Measurements from ENCODE around the gene ANKZF1.

The ANKZF1 gene

GRCh38 chr2:219246559-219246958 lies 17.0 kb downstream of the ANKZF1 start:
- DNase-seq (ENCODE audit: low spot score): no peak
- in situ Hi-C loops (cut with MboI; ENCODE audit: low sequenced_read_pairs, unreplicated experiment): no loop called here
- no peak for TF ChIP-seq CTCF (IDR thresholded peaks at IDR 0.05; ENCODE audit: borderline replicate concordance, control extremely low read depth, extremely low read depth, insufficient read depth, missing control alignments)

- DNase-seq (ENCODE audit: low spot score): no peak
- TF ChIP-seq CTCF (IDR thresholded peaks at IDR 0.05; ENCODE audit: borderline replicate concordance, control extremely low read depth, extremely low read depth, insufficient read depth, missing control alignments): no peak
- in situ Hi-C loops (cut with MboI; ENCODE audit: low sequenced_read_pairs, unreplicated experiment): no loop called here
These were observed 18.4 kb downstream of the ANKZF1 start for GRCh38 chr2:219247678-219248642.

GRCh38 chr2:219248845-219249202 lies 19.2 kb downstream of the ANKZF1 start:
- DNase-seq (ENCODE audit: low spot score): no peak
- no peak for TF ChIP-seq CTCF (IDR thresholded peaks at IDR 0.05; ENCODE audit: borderline replicate concordance, control extremely low read depth, extremely low read depth, insufficient read depth, missing control alignments)
- in situ Hi-C loops (cut with MboI; ENCODE audit: low sequenced_read_pairs, unreplicated experiment): no loop called here

- in situ Hi-C loops (cut with MboI; ENCODE audit: low sequenced_read_pairs, unreplicated experiment): no loop called here
These were observed 19.8 kb downstream of the ANKZF1 start for GRCh38 chr2:219249203-219249980.

GRCh38 chr2:219250049-219250781 lies 20.6 kb downstream of the ANKZF1 start:
- no peak for TF ChIP-seq CTCF (IDR thresholded peaks at IDR 0.05; ENCODE audit: borderline replicate concordance, control extremely low read depth, extremely low read depth, insufficient read depth, missing control alignments)
- no peak for DNase-seq (ENCODE audit: low spot score)
- in situ Hi-C loops (cut with MboI; ENCODE audit: low sequenced_read_pairs, unreplicated experiment): no loop called here

More at GRCh38 chr2:219249203-219249980, 19.8 kb downstream of the ANKZF1 start:
- no peak for TF ChIP-seq CTCF (IDR thresholded peaks at IDR 0.05; ENCODE audit: borderline replicate concordance, control extremely low read depth, extremely low read depth, insufficient read depth, missing control alignments)
- peak; percentile 40 for DNase-seq (ENCODE audit: low spot score)

GRCh38 chr2:219251656-219252055 lies 22.1 kb downstream of the ANKZF1 start:
- DNase-seq (ENCODE audit: low spot score): no peak
- in situ Hi-C loops (cut with MboI; ENCODE audit: low sequenced_read_pairs, unreplicated experiment): no loop called here

More at GRCh38 chr2:219251656-219252055, 22.1 kb downstream of the ANKZF1 start:
- TF ChIP-seq CTCF (IDR thresholded peaks at IDR 0.05; ENCODE audit: borderline replicate concordance, control extremely low read depth, extremely low read depth, insufficient read depth, missing control alignments): no peak

Measured in GM13976 (cell line).